ENCODE data around the gene RANBP17. TPM values are rescaled to one million over a fixed set of nuclear protein-coding genes. Genes with fewer than 3 reads are reported as not detected.

RANBP17 gene
- total RNA-seq, 4 donors from 2014 or later, result 4.4 to 11.7 (median 6.0) TPM

DNA sequence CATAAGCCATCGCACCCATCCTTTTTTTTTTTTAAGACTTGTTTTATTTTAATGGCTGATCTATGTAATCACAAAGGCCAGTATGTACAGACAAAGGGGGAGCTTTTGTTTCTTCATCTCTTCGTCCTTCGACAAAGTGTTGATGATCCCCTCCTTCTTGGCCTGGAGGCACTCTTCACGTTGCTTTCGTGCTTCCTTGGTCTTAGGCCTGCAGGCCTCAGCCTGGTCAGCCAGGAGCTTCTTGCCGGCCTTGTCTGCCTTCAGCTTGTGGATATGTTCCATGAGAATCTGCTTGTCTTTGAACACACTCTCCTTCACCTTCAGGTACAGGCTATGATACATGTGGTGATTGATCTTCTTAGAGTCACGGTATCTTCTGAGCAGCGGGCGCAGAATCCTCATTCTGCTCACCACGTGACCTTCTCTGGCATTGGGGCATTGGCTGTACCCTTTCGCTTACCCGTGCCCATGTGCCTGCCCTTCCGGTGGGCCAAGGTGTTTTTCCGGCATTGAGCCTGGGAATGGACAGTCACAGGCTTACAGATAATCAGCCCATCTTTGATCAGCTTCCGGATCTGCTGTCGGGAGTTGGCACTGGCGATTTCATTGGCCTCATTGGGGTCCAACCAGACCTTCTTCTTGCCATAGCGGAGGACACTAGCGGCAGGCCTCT lies 483.3 kb downstream of the RANBP17 start:
- TF ChIP-seq, protein P1, sequence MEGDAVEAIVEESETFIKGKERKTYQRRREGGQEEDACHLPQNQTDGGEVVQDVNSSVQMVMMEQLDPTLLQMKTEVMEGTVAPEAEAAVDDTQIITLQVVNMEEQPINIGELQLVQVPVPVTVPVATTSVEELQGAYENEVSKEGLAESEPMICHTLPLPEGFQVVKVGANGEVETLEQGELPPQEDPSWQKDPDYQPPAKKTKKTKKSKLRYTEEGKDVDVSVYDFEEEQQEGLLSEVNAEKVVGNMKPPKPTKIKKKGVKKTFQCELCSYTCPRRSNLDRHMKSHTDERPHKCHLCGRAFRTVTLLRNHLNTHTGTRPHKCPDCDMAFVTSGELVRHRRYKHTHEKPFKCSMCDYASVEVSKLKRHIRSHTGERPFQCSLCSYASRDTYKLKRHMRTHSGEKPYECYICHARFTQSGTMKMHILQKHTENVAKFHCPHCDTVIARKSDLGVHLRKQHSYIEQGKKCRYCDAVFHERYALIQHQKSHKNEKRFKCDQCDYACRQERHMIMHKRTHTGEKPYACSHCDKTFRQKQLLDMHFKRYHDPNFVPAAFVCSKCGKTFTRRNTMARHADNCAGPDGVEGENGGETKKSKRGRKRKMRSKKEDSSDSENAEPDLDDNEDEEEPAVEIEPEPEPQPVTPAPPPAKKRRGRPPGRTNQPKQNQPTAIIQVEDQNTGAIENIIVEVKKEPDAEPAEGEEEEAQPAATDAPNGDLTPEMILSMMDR (IDR thresholded peaks at IDR 0.05; ENCODE audit: low read depth), result no peak

Small RNAs within 50 kb of the gene (small RNA-seq; reads per million reads assigned to genes)
- gene AC091980.1, result not detected

Other genes with a start within 250 kb of the RANBP17 start
- gene GABRP, start 78.3 kb upstream of the RANBP17 start, total RNA-seq, result 1 to 10 TPM in 1 of 4 donors, under 1 TPM in 2, not detected in 1; 0.51 to 1.8 (median 0.75) TPM

Measured in subcutaneous adipose tissue (tissue), 4 donors.